IMR-90 (cell line): ENCODE results near the gene DDX52. TPM values are rescaled to one million over a fixed set of nuclear protein-coding genes. Genes with fewer than 3 reads are reported as not detected.

Experiments
- ATAC-seq: fragments of 200-7000 bp; cut with Tn5 transposase; 2 replicates; pipeline ENCODE4 v1.9.1; 2020; ENCODE audit warnings: low read depth, mild to moderate bottlenecking, moderate library complexity
- BruUV-seq: library from RNA; stranded (reverse); fragments of 400-500 nt; replicated peaks from 2 replicates; lab custom pipeline; 2021; lab: Mats Ljungman, UMichigan
- CTCF ChIA-PET: fragments of 300-600 bp; formaldehyde crosslinking; extraction: SDS; loops from one replicate; lab custom pipeline; 2021; ENCODE audit warnings: antibody characterized with exemption; lab: Yijun Ruan, JAX
- POLR2A ChIA-PET: fragments of 300-600 bp; sonication (Branson Sonifier 250); formaldehyde crosslinking; loops from one replicate; lab custom pipeline; 2022; ENCODE audit warnings: antibody characterized with exemption; ENCODE audit not compliant: unreplicated experiment; lab: Charles Lee
- DNase-seq: peaks from one replicate; pipeline ENCODE4 v3.0.0; 2013
- H2AFZ ChIP-seq: replicated peaks from 2 replicates; pipeline ENCODE3; 2013; ENCODE audit warnings: low read length, mild to moderate bottlenecking; ENCODE audit not compliant: poor library complexity
- H2AK5ac ChIP-seq: 2 replicates; pipeline ENCODE4 v1.6.1; 2013; ENCODE audit warnings: low read depth, low read length, inconsistent platforms
- H2AK9ac ChIP-seq: replicated peaks from 2 replicates; pipeline ENCODE3; 2013; ENCODE audit warnings: mild to moderate bottlenecking, low read depth, low read length, moderate library complexity; ENCODE audit not compliant: poor library complexity
- H2BK120ac ChIP-seq: 2 replicates; pipeline ENCODE4 v1.6.1; 2013; ENCODE audit warnings: low read depth, low read length, inconsistent platforms
- H2BK15ac ChIP-seq: 3 replicates; pipeline ENCODE4 v1.6.1; 2013; ENCODE audit warnings: low read depth, low read length, inconsistent platforms
- H2BK20ac ChIP-seq: 2 replicates; pipeline ENCODE4 v1.6.1; 2013; ENCODE audit warnings: low read depth, mild to moderate bottlenecking, inconsistent platforms, low read length, moderate library complexity
- H2BK5ac ChIP-seq: 2 replicates; pipeline ENCODE4 v1.6.1; 2013; ENCODE audit warnings: mild to moderate bottlenecking, low read depth, low read length, inconsistent platforms; ENCODE audit not compliant: poor library complexity, severe bottlenecking
- H3K14ac ChIP-seq: replicated peaks from 2 replicates; pipeline ENCODE4 v1.6.1; 2013; ENCODE audit warnings: low read depth, low read length, inconsistent platforms
- H3K18ac ChIP-seq: 2 replicates; pipeline ENCODE4 v1.6.1; 2013; ENCODE audit warnings: low read depth, low read length, control low read depth
- H3K23ac ChIP-seq: 2 replicates; pipeline ENCODE4 v1.6.1; 2013; ENCODE audit warnings: low read depth, low read length, inconsistent platforms
- H3K27ac ChIP-seq: 2 replicates; pipeline ENCODE4 v1.5.1; 2013; ENCODE audit warnings: mild to moderate bottlenecking, control low read depth, low read length; ENCODE audit not compliant: insufficient read depth
- H3K27me3 ChIP-seq: 2 replicates; pipeline ENCODE4 v1.6.1; 2013; ENCODE audit warnings: low read length; ENCODE audit not compliant: control insufficient read depth, insufficient read depth
- H3K36me3 ChIP-seq: 2 replicates; pipeline ENCODE4 v1.6.1; 2013; ENCODE audit warnings: low read length, mixed read lengths; ENCODE audit not compliant: control insufficient read depth, insufficient read depth
- H3K4ac ChIP-seq: 2 replicates; pipeline ENCODE4 v1.6.1; 2013; ENCODE audit warnings: low read depth, low read length, inconsistent platforms
- H3K4me1 ChIP-seq: 2 replicates; pipeline ENCODE4 v1.6.1; 2013; ENCODE audit warnings: low read length, mixed read lengths; ENCODE audit not compliant: control insufficient read depth, insufficient read depth
- H3K4me2 ChIP-seq: 2 replicates; pipeline ENCODE4 v1.6.1; 2013; ENCODE audit warnings: low read depth, mild to moderate bottlenecking, control low read depth, low read length, moderate library complexity
- H3K4me3 ChIP-seq: 2 replicates; pipeline ENCODE4 v1.5.1; 2013; ENCODE audit warnings: low read depth, mild to moderate bottlenecking, control low read depth, low read length, moderate library complexity; ENCODE audit not compliant: insufficient read depth
- H3K56ac ChIP-seq: 2 replicates; pipeline ENCODE4 v1.6.1; 2013; ENCODE audit warnings: low read length, inconsistent platforms; ENCODE audit not compliant: insufficient read depth; ENCODE audit errors: extremely low read depth
- H3K79me1 ChIP-seq, 2 experiments: 2 replicates each; pipeline ENCODE4 v1.6.1; 2013; ENCODE audit warnings: low read length in 2 of 2, inconsistent platforms in 1 of 2, low read depth in 1 of 2
- H3K9ac ChIP-seq: 2 replicates; pipeline ENCODE4 v1.6.1; 2013; ENCODE audit warnings: low read depth, low read length, control low read depth
- H3K9me1 ChIP-seq: 2 replicates; pipeline ENCODE4 v1.6.1; 2013; ENCODE audit warnings: low read length, inconsistent platforms; ENCODE audit not compliant: insufficient read depth
- H3K9me3 ChIP-seq: 2 replicates; pipeline ENCODE4 v1.6.1; 2013; ENCODE audit warnings: low read length; ENCODE audit not compliant: control insufficient read depth, insufficient read depth
- H4K20me1 ChIP-seq: 2 replicates; pipeline ENCODE4 v1.6.1; 2013; ENCODE audit warnings: low read length, inconsistent platforms; ENCODE audit not compliant: insufficient read depth
- H4K5ac ChIP-seq: 2 replicates; pipeline ENCODE4 v1.6.1; 2013; ENCODE audit warnings: mild to moderate bottlenecking, low read depth, low read length, control low read depth
- H4K8ac ChIP-seq, 2 experiments: 2 replicates each; pipeline ENCODE4 v1.6.1; 2013; ENCODE audit warnings: low read depth in 2 of 2, low read length in 2 of 2, control low read depth in 1 of 2, inconsistent platforms in 1 of 2
- H4K91ac ChIP-seq: 2 replicates; pipeline ENCODE4 v1.6.1; 2013; ENCODE audit warnings: low read depth, low read length, inconsistent platforms; ENCODE audit not compliant: insufficient read depth
- BHLHE40 ChIP-seq: fragments of 150-350 bp; IDR thresholded peaks from 2 replicates; pipeline ENCODE4 v1.6.1; 2016; ENCODE audit warnings: mild to moderate bottlenecking, low read depth, low read length
- CHD1 ChIP-seq: IDR thresholded peaks from 2 replicates; pipeline ENCODE4 v1.6.1; 2012; ENCODE audit warnings: low read depth, low read length, improper control_type of control experiment
- FOS ChIP-seq: fragments of 150-350 bp; IDR thresholded peaks from 2 replicates; pipeline ENCODE4 v1.6.1; 2016; ENCODE audit warnings: low read depth, low read length
- MAZ ChIP-seq: IDR thresholded peaks from 2 replicates; pipeline ENCODE4 v1.6.1; 2012; ENCODE audit warnings: low read depth, mild to moderate bottlenecking, low read length, improper control_type of control experiment, moderate library complexity, borderline replicate concordance
- MXI1 ChIP-seq: IDR thresholded peaks from 2 replicates; pipeline ENCODE4 v1.6.1; 2012; ENCODE audit warnings: low read depth, mild to moderate bottlenecking, low read length, moderate library complexity, borderline replicate concordance
- NFE2L2 ChIP-seq: fragments of 150-350 bp; IDR thresholded peaks from 2 replicates; pipeline ENCODE4 v1.6.1; 2016; ENCODE audit warnings: low read depth, mild to moderate bottlenecking, low read length
- POLR2A ChIP-seq: IDR thresholded peaks from 2 replicates; pipeline ENCODE4 v1.6.1; 2012; ENCODE audit warnings: mild to moderate bottlenecking, low read depth, low read length
- RAD21 ChIP-seq: IDR thresholded peaks from 2 replicates; pipeline ENCODE4 v1.6.1; 2012; ENCODE audit warnings: low read length, improper control_type of control experiment
- RCOR1 ChIP-seq: IDR thresholded peaks from 2 replicates; pipeline ENCODE4 v1.6.1; 2012; ENCODE audit warnings: mild to moderate bottlenecking, low read length, improper control_type of control experiment; ENCODE audit not compliant: insufficient replicate concordance
- RFX5 ChIP-seq: IDR thresholded peaks from 2 replicates; pipeline ENCODE4 v1.8.0; 2012; ENCODE audit warnings: low read depth, mild to moderate bottlenecking, low read length, moderate library complexity
- WGBS, 2 experiments: methylation state at CpG; one replicate each; pipeline versions ENCODE4 v1.1.5 to v1.1.7; 2013; ENCODE audit warnings: missing lambda C conversion rate in 2 of 2; ENCODE audit not compliant: insufficient read length in 1 of 2; ENCODE audit errors: extremely low coverage in 2 of 2; 5-methylcytosine and 5-hydroxymethylcytosine counted together
- dilution Hi-C: fragments of 300-500 bp; cut with HindIII; formaldehyde crosslinking; loops from one replicate; pipeline ENCODE4 v1.14.3; 2018; ENCODE audit warnings: low sequenced_read_pairs; ENCODE audit not compliant: unreplicated experiment
- in situ Hi-C: fragments of 300-500 bp; cut with MboI; formaldehyde crosslinking; loops from 3 replicates; pipeline ENCODE4 v1.14.3; 2019; ENCODE audit warnings: low sequenced_read_pairs, inconsistent platforms, mixed read lengths
- intact Hi-C: fragments of 100-400 bp; cut with micrococcal nuclease; formaldehyde crosslinking; loops from 2 replicates; pipeline ENCODE4 v1.10.0; 2022
- polyA plus RNA-seq, 3 experiments: library from polyadenylated mRNA; depleted of rRNA; stranded (reverse); fragments of >200 nt; gene quantifications; 2 replicates each; pipeline ENCODE4 v1.2.3, GENCODE V29; 2012; ENCODE audit warnings: low replicate concordance in 1 of 3
- total RNA-seq: library from RNA; depleted of rRNA; stranded (reverse); fragments of >200 nt; gene quantifications from 2 replicates; pipeline ENCODE4 v1.2.3, GENCODE V29; 2012
- TF ChIP-seq, protein P1 (sequence below): fragments of 150-350 bp; IDR thresholded peaks from 2 replicates; pipeline ENCODE4 v1.6.1; 2016; ENCODE audit warnings: low read depth, mild to moderate bottlenecking, low read length, moderate library complexity, borderline replicate concordance
- TF ChIP-seq, protein P2 (sequence below): fragments of 150-350 bp; IDR thresholded peaks from 2 replicates; pipeline ENCODE4 v1.6.1; 2017; ENCODE audit warnings: mild to moderate bottlenecking, antibody characterized with exemption, low read length, low read depth
- TF ChIP-seq, protein P3 (sequence below): conservative IDR thresholded peaks from 2 replicates; pipeline ENCODE4 v1.5.1; 2012; ENCODE audit warnings: mild to moderate bottlenecking, low read depth, low read length, improper control_type of control experiment

The DDX52 gene
- total and polyA plus RNA-seq, 2 of the 4 experiments (the other 2 are of a cell fraction), result 12.5 to 26.7 TPM

DNA sequence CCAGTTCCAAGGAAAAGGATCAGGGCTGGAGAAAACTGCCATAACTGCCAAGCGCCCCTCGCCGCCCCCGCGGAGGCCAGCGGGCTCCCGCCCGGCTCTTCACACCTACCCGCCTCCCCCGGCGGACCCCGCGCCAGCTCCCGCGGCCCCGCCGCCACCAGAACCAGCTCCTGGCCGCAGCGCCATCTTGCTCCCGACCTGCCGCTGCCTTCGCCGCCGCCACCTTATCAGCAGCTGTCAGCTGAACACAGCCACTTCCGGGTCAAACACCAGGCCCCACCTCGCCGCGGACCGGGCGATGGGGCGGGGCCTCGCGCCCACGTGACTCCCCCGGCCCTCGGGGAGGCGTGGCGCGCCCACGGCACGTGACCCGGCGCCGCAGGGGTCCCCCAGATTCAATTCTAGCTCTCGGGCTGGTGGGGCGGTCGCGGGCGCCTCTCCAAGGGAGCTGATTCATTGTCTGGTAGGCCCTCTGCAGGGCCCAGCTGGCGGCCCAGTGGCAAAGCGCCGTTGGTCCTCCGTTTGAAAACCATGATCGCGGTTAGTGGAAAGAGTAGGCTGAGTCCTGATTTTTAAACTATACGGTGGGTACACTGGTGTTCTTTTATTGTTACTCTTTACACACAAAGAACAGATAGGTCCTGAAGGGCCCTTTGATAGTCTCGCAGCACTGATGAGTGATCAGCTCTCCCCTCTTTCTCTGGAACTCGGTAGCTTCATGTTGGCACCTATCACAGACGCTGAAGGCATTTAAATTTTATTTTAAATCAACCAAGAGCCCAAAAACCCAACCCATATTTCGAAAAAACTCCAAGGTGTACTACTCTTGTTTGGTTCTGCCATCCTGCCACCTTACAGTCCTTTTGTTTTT is 33.8 kb downstream of the DDX52 start, which contains the start of gene SYNRG:
Gene SYNRG, minus strand, starts transcription at position 249 of the 871 bp plus-strand sequence. Its CDS starts 63 bp downstream, at position 186.
- 0% methylated on average over 28 of the region's 60 CpGs; no CpG with 5 or more reads in 1 of the 2 experiments for WGBS, 2 experiments
- Histone ChIP-seq H3K18ac (peak within 1 kb of the TSS; percentile 83), H2BK15ac (peak within 1 kb of the TSS; percentile 75; the same call in 2 of the 3 replicates), H3K27ac (peak within 1 kb of the TSS; percentile 90), H2AK9ac (peak within 1 kb of the TSS; percentile 90), H3K23ac (peak within 1 kb of the TSS; percentile 99), H3K9me1 (peaks cover 6% of the 10 kb centered on the region), H2AK5ac (peak within 1 kb of the TSS; percentile 35), H3K27me3 (no peaks in the 10 kb centered on the region), H4K5ac (peak within 1 kb of the TSS; percentile 72), H3K9ac (peak within 1 kb of the TSS; percentile 91), H3K56ac (peak within 1 kb of the TSS; percentile 99), H4K20me1 (peaks cover 12% of the 10 kb centered on the region; the same call in 1 of the 2 replicates), H2AFZ (peak within 1 kb of the TSS; percentile 85), H3K4me3 (peak within 1 kb of the TSS; percentile 89), H3K36me3 (peaks cover 4% of the 10 kb centered on the region), H4K8ac (peak within 1 kb of the TSS; percentile 75 to 94), H4K91ac (peak within 1 kb of the TSS; percentile 71), H3K4me2 (peak within 1 kb of the TSS; percentile 98), H3K4me1 (peaks cover 6% of the 10 kb centered on the region), H2BK20ac (peak within 1 kb of the TSS; percentile 57; the same call in 1 of the 2 replicates), H2BK120ac (peak within 1 kb of the TSS; percentile 83), H3K14ac (peak within 1 kb of the TSS; percentile 98), H3K4ac (peak within 1 kb of the TSS; percentile 92), H3K9me3 (no peaks in the 10 kb centered on the region), H3K79me1 (peaks cover 8 to 33% of the 10 kb centered on the region in 2 experiments), H2BK5ac (peak within 1 kb of the TSS; percentile 93)
- ChIA-PET POLR2A (no interaction called here), CTCF (interaction anchor here (0.6 to 1.7 kb wide), 6 partner anchors 10 to 331 kb away, joined by 3 to 5 read pairs (median 4); no protein-coding TSS in a partner anchor)
- ATAC-seq (peak; percentile 88), DNase-seq (peak; percentile 94)
- BruUV-seq, result TSS peak; percentile 81
- in situ Hi-C loops (no loop called here), dilution Hi-C loops (no loop called here), intact Hi-C loops (loop anchor here (10.0 kb wide), 1 partner anchor 235 kb away; the partner anchor contains the start of gene C17orf78)
- TF ChIP-seq, protein P1, sequence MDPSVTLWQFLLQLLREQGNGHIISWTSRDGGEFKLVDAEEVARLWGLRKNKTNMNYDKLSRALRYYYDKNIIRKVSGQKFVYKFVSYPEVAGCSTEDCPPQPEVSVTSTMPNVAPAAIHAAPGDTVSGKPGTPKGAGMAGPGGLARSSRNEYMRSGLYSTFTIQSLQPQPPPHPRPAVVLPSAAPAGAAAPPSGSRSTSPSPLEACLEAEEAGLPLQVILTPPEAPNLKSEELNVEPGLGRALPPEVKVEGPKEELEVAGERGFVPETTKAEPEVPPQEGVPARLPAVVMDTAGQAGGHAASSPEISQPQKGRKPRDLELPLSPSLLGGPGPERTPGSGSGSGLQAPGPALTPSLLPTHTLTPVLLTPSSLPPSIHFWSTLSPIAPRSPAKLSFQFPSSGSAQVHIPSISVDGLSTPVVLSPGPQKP, result no peak
- TF ChIP-seq FOS (peak; percentile 92), RAD21 (peak; percentile 27; the same call in 1 of the 2 replicates), RCOR1 (peak; percentile 10), BHLHE40 (peak; percentile 99), RFX5 (no peak), NFE2L2 (peak; percentile 24; the same call in 1 of the 2 replicates), CHD1 (no peak), POLR2A (peak; percentile 74), MXI1 (peak; percentile 75; the same call in 1 of the 2 replicates), MAZ (peak; percentile 90)
- TF ChIP-seq, protein P2, sequence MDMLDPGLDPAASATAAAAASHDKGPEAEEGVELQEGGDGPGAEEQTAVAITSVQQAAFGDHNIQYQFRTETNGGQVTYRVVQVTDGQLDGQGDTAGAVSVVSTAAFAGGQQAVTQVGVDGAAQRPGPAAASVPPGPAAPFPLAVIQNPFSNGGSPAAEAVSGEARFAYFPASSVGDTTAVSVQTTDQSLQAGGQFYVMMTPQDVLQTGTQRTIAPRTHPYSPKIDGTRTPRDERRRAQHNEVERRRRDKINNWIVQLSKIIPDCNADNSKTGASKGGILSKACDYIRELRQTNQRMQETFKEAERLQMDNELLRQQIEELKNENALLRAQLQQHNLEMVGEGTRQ, result peak; percentile 100
- TF ChIP-seq, protein P3, sequence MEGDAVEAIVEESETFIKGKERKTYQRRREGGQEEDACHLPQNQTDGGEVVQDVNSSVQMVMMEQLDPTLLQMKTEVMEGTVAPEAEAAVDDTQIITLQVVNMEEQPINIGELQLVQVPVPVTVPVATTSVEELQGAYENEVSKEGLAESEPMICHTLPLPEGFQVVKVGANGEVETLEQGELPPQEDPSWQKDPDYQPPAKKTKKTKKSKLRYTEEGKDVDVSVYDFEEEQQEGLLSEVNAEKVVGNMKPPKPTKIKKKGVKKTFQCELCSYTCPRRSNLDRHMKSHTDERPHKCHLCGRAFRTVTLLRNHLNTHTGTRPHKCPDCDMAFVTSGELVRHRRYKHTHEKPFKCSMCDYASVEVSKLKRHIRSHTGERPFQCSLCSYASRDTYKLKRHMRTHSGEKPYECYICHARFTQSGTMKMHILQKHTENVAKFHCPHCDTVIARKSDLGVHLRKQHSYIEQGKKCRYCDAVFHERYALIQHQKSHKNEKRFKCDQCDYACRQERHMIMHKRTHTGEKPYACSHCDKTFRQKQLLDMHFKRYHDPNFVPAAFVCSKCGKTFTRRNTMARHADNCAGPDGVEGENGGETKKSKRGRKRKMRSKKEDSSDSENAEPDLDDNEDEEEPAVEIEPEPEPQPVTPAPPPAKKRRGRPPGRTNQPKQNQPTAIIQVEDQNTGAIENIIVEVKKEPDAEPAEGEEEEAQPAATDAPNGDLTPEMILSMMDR, result peak; percentile 41
